K562 (cell line): Measurements from ENCODE around the gene UBE2I. TPM values are rescaled to one million over a fixed set of nuclear protein-coding genes. Genes with fewer than 3 reads are reported as not detected.

ENCODE experiments used
- ADNP ChIP-seq: fragments of 200-800 bp; sonication (Bioruptor generic); IDR thresholded peaks from 2 replicates; pipeline ENCODE4 v1.6.1; 2016; ENCODE audit warnings: missing genetic modification characterization, missing compliant biosample characterization
- DIDO1 ChIP-seq: fragments of 450-650 bp; IDR thresholded peaks from 2 replicates; pipeline ENCODE4 v1.6.1; 2016; ENCODE audit warnings: low read depth, missing biosample characterization, missing genetic modification characterization
- ELK3 ChIP-seq: fragments of 450-650 bp; formaldehyde crosslinking; IDR thresholded peaks from 2 replicates; pipeline ENCODE4 v1.4.0; 2020; ENCODE audit warnings: mild to moderate bottlenecking
- ETS2 ChIP-seq: IDR thresholded peaks from 2 replicates; pipeline ENCODE4 v1.6.1; 2016; ENCODE audit warnings: borderline replicate concordance, missing genetic modification characterization, mild to moderate bottlenecking, moderate library complexity, missing compliant biosample characterization; ENCODE audit not compliant: poor library complexity, severe bottlenecking
- GATAD2A ChIP-seq: fragments of 450-650 bp; IDR thresholded peaks from 2 replicates; pipeline ENCODE4 v1.6.1; 2017
- MAFK ChIP-seq: IDR thresholded peaks from 2 replicates; pipeline ENCODE4 v1.6.1; 2011; ENCODE audit warnings: low read length, improper control_type of control experiment
- REST ChIP-seq, 2 experiments: fragments of 450-650 bp; formaldehyde crosslinking in 1 of 2; IDR thresholded peaks; 2 replicates each; pipeline versions ENCODE4 v1.4.0 to v1.6.1; 2014 to 2020; ENCODE audit warnings: mild to moderate bottlenecking in 2 of 2, borderline replicate concordance in 1 of 2, low read depth in 1 of 2
- TEAD1 ChIP-seq, 2 experiments: fragments of 450-650 bp in 1 of 2; sonication (generic) in 1 of 2; formaldehyde crosslinking; IDR thresholded peaks; 2 replicates each; pipeline versions ENCODE4 v1.4.0 to v1.8.0; 2020 to 2022; ENCODE audit warnings: mild to moderate bottlenecking in 2 of 2, missing genetic modification reagents in 1 of 2
- ZBTB8A ChIP-seq: fragments of 450-650 bp; IDR thresholded peaks from 2 replicates; pipeline ENCODE4 v1.6.1; 2018; ENCODE audit warnings: mild to moderate bottlenecking, moderate library complexity; ENCODE audit not compliant: partially characterized antibody
- ZNF274 ChIP-seq: IDR thresholded peaks from 2 replicates; pipeline ENCODE4 v1.6.1; 2011; ENCODE audit warnings: low read depth, mild to moderate bottlenecking, low read length, moderate library complexity, borderline replicate concordance
- polyA plus RNA-seq, 8 experiments: library from polyadenylated mRNA; depleted of rRNA in 4 of 8; stranded (reverse) in 5 of 8; unstranded in 3 of 8; fragments of >200 nt; fragmentation: Nextera tagmentation in 2 of 8; fragmentation: Illumina TruSeq in 1 of 8; extraction: Ambion mirVana in 2 of 8; extraction: Trizol in 1 of 8; gene quantifications; 2 replicates each; pipeline versions ENCODE4 v1.2.1 to v1.2.3, GENCODE V29; 2011 to 2014; ENCODE audit warnings: inconsistent platforms in 1 of 8, missing spikeins in 1 of 8
- total RNA-seq, 7 experiments: library from RNA; depleted of rRNA in 6 of 7; stranded (reverse); fragments of >200 nt in 6 of 7; fragmentation: Illumina TruSeq in 2 of 7; extraction: Trizol in 2 of 7; gene quantifications; 2 replicates each; pipeline versions ENCODE4 v1.2.1 to v1.2.3, GENCODE V29; 2011 to 2021; ENCODE audit warnings: low replicate concordance in 1 of 7
- TF ChIP-seq, protein P1 (sequence below): sonication (generic); formaldehyde crosslinking; IDR thresholded peaks from 2 replicates; pipeline ENCODE4 v1.8.1; 2022; ENCODE audit warnings: missing genetic modification reagents
- TF ChIP-seq, protein P2 (sequence below): fragments of 200-800 bp; sonication (Bioruptor generic); IDR thresholded peaks from 2 replicates; pipeline ENCODE4 v1.6.1; 2017; ENCODE audit warnings: missing genetic modification characterization, missing compliant biosample characterization
- TF ChIP-seq, protein P3 (sequence below): sonication (generic); formaldehyde crosslinking; IDR thresholded peaks from 2 replicates; pipeline ENCODE4 v1.8.1; 2023; ENCODE audit warnings: mild to moderate bottlenecking, missing genetic modification reagents, moderate library complexity

Gene UBE2I
- total and polyA plus RNA-seq, 9 of the 15 experiments (the other 6 are each of a cell fraction or from before 2014, with no cell fraction given): 36.6 to 254 (median 104) TPM

DNA sequence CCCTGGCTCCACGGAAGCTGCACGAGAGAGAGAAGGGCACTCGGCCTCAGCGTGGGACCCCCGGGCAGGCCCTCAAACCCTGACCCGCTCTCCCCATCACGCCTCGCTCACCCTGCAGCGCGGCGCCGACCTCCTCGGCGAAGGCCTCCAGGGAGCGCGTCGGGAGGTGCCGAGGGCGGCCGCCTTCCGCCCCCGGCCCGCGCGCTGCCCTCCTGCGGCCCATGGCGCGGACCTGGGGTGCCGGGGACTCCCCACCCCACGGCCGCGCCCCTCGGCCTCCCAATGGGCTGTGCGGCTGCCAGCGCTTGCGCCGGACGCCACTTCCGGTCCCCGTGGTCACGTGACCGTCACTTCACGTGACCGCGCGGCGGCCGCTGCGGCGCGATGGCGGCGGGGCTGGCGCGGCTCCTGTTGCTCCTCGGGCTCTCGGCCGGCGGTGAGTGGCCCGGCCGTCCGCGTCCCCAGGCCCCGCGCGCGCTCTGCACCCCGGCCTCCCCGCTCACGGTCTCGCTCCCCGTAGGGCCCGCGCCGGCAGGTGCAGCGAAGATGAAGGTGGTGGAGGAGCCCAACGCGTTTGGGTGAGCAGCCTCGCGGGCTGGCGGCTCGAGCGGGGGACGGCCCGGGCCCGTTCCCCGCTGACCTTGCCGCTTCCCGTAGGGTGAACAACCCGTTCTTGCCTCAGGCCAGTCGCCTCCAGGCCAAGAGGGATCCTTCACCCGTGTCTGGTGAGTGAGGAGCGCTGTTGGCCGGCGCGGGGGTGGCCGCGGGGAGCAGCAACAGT, 42.3 kb downstream of the UBE2I start, which contains the start of the genes GNPTG and TSR3 (continued):
- TF ChIP-seq, protein P1, sequence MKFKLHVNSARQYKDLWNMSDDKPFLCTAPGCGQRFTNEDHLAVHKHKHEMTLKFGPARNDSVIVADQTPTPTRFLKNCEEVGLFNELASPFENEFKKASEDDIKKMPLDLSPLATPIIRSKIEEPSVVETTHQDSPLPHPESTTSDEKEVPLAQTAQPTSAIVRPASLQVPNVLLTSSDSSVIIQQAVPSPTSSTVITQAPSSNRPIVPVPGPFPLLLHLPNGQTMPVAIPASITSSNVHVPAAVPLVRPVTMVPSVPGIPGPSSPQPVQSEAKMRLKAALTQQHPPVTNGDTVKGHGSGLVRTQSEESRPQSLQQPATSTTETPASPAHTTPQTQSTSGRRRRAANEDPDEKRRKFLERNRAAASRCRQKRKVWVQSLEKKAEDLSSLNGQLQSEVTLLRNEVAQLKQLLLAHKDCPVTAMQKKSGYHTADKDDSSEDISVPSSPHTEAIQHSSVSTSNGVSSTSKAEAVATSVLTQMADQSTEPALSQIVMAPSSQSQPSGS (CRISPR knock-in tag): no peak
- TF ChIP-seq DIDO1 (0 out of 2 replicates have a peak, but pooled peaks have one; percentile 34), ADNP (tag) (no peak), TEAD1 (CRISPR knock-in tag; IDR thresholded peaks at IDR 0.05) (no peak; a peak in 1 of 4 replicates), ZBTB8A (no peak), MAFK (no peak), GATAD2A (no peak), ZNF274 (no peak), ETS2 (no peak), ELK3 (no peak), REST (IDR thresholded peaks at IDR 0.05; ENCODE audit: borderline replicate concordance) (peak; percentile 95), REST (CRISPR knock-in tag; IDR thresholded peaks at IDR 0.05; ENCODE audit: low read depth) (peak; percentile 64; the same call in 1 of the 2 replicates)
- TF ChIP-seq, protein P2, sequence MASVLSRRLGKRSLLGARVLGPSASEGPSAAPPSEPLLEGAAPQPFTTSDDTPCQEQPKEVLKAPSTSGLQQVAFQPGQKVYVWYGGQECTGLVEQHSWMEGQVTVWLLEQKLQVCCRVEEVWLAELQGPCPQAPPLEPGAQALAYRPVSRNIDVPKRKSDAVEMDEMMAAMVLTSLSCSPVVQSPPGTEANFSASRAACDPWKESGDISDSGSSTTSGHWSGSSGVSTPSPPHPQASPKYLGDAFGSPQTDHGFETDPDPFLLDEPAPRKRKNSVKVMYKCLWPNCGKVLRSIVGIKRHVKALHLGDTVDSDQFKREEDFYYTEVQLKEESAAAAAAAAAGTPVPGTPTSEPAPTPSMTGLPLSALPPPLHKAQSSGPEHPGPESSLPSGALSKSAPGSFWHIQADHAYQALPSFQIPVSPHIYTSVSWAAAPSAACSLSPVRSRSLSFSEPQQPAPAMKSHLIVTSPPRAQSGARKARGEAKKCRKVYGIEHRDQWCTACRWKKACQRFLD: no peak
- TF ChIP-seq, protein P3, sequence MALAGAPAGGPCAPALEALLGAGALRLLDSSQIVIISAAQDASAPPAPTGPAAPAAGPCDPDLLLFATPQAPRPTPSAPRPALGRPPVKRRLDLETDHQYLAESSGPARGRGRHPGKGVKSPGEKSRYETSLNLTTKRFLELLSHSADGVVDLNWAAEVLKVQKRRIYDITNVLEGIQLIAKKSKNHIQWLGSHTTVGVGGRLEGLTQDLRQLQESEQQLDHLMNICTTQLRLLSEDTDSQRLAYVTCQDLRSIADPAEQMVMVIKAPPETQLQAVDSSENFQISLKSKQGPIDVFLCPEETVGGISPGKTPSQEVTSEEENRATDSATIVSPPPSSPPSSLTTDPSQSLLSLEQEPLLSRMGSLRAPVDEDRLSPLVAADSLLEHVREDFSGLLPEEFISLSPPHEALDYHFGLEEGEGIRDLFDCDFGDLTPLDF (CRISPR knock-in tag): no peak
